ENCODE results near the gene CSMD2. TPM values are rescaled to one million over a fixed set of nuclear protein-coding genes. Genes with fewer than 3 reads are reported as not detected.

CSMD2 gene
- total and polyA plus RNA-seq, 2 of the 8 experiments (the other 6 are each of a cell fraction or from before 2014, with no cell fraction given), result 7.0 to 14.7 TPM

GRCh38 chr1:33824971-33825370 is 340.1 kb downstream of the CSMD2 start (continued):
- TF ChIP-seq ASH2L (IDR thresholded peaks at IDR 0.05; ENCODE audit: low read length), result no peak
- no peak for TF ChIP-seq PHF8 (conservative IDR thresholded peaks at IDR 0.05; ENCODE audit: low read depth, low read length)
- no peak for TF ChIP-seq TCF12 (IDR thresholded peaks at IDR 0.05; ENCODE audit: low read depth, low read length)
- TF ChIP-seq GTF2F1 (IDR thresholded peaks at IDR 0.05; ENCODE audit: borderline replicate concordance, low read depth, low read length), result no peak
